GM18526 (cell line): ENCODE measurements around the gene RNF169.

ENCODE experiments used
- POLR2A ChIP-seq: IDR thresholded peaks from 3 replicates; pipeline ENCODE4 v1.6.1; 2011; ENCODE audit not compliant: insufficient read length; ENCODE audit errors: extremely low read depth

The RNF169 gene

DNA sequence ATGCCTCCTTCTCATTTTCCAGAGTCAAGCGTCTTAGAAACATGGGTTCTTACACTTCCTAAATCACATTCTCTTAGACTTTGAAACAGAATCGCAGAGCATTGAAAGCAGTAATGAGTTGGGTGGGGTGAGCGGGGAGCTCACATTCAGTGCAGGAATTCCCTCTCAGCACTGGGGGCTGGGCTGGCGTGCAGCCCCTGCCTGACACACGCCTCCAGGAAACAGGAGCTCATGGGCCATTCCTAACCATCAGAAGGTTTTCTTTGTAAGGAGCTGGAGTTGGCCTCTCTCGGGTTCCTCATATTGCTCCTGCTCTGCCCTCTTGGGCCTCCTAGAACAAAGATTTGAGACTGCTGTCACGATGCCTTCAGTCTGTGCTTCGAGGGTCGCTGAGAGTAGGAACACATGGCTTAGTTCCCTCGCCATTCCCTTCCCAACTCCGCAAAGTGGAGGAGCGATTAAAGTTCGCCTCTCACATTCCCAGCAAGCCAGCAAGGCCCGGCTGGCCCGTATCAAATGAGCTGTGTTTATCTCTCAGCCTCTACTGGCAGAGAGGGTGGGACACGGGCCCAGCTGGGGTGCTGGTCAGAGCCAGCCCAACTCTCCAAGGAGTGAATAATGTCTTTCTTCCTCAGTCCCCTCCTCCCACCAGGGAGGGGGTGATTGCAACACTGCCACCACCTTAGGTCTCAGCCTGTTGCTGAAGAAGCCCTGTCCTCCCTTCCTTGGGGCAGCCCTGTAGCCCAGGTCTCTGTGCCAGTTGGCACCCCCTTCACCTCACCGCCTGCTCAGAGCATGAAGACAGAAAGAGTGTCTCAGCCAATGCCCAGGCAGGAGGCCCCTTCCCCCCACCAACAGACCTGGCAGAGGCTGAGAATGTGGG is 27.8 kb upstream of the RNF169 start:
- TF ChIP-seq POLR2A = no peak

DNA sequence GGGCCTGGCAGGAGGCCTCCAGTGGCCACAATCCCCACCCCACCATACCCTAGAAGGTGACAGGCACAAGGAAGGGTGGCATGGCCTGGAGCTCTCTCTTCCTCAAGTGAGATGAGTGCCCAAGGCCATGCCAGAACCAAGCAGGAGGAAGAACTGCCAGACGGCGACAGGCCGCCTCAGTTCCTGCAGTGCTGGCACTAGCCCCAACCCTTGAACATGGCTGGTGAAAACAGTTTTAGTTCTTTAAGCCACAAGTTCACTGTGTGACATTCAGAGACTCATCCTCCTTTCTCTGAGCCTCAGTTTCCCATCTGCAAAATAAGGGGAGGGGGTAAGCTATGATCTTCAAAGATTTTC is 27.2 kb upstream of the RNF169 start:
- TF ChIP-seq POLR2A = no peak

- TF ChIP-seq POLR2A = no peak
Observed at GRCh38 chr11:74723511-74723910, 25.1 kb upstream of the RNF169 start.

- TF ChIP-seq POLR2A = no peak
Observed at GRCh38 chr11:74725701-74726100, 22.9 kb upstream of the RNF169 start.

- no peak for TF ChIP-seq POLR2A
Observed at GRCh38 chr11:74726547-74727182, 22.0 kb upstream of the RNF169 start.

DNA sequence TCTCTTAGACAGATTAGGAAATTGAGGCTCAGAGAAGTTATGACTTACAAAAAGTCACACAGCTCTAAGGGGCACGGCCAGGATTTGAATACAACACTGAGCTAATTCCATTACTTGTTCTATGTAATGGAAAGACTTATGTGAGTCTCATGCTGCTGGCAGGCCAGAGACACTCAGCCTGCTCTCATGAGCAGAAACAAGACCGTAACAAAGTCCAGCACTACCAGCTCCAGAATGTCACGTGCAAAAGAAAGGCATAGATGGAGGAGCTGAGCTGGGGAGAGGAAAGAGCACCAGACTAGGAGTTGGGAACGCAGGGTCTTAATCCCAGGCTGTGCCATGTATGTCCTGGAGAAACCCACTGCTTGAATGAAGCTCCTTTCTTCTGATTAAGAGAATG is 19.3 kb upstream of the RNF169 start:
- TF ChIP-seq POLR2A = no peak

- no peak for TF ChIP-seq POLR2A
Observed at GRCh38 chr11:74730571-74731260, 17.9 kb upstream of the RNF169 start.

GRCh38 chr11:74731301-74732094 is 17.2 kb upstream of the RNF169 start, which contains the start of gene CHRDL2:
TSS of gene CHRDL2 (minus strand) at chr11:74731426. CDS start at chr11:74730888, 538 bp downstream.
- TF ChIP-seq POLR2A = no peak

GRCh38 chr11:74734559-74734925 is 14.1 kb upstream of the RNF169 start:
- no peak for TF ChIP-seq POLR2A

DNA sequence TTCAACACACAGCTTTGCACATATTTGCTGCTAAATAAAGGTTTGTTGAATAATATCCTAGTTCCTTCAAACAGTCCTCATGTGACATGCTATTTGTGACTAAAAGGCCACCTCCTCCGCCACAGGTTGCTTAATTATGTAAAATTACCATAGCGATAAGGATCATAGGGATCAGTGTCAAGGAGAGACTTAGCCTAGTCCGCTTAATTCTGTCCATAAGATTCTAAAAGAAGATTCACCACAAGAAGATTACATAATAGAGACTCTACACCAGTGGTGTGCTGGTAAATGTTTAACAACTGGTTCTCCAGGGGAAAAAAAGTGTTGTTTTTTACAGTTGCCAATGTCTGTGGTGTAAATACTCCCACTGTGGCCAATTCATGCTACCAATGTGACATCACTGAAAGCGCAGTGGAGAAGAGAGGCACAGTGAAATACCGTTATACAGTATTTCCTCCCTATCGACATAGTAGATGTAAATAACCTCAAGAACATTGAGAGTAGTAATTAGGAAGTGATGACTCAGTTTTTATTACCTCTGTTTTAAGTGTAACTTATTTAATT is 13.2 kb upstream of the RNF169 start:
- no peak for TF ChIP-seq POLR2A

- TF ChIP-seq POLR2A = no peak
Observed at GRCh38 chr11:74736031-74736430, 12.6 kb upstream of the RNF169 start.

GRCh38 chr11:74739546-74740270 is 8.9 kb upstream of the RNF169 start:
- TF ChIP-seq POLR2A = no peak

DNA sequence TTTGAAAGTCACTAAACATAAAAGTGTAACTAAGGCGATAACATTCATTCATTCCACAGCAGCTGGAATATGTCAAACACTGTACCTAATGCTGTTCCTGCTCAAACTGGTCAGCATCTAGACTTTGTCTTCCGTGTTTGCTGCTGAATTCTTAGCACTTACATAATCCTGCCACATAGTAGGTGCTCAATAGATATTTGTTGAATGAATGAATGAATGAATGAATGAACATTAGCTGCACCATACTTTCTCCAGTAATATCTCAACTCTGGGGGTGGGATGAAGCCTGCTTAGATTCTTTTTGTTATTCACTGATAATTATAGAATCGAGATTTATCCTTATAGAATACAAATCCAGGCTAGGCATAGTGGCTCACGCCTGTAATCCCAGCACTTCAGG is 6.6 kb upstream of the RNF169 start:
- TF ChIP-seq POLR2A = no peak

- TF ChIP-seq POLR2A = no peak
Observed at GRCh38 chr11:74743640-74744039, 5.0 kb upstream of the RNF169 start.
